Measurements from ENCODE around the gene TRPT1.

Gene TRPT1

GRCh38 chr11:64225608-64226506, at the start of gene TRPT1, which contains the start of gene NUDT22:
Gene TRPT1, minus strand, starts transcription at chr11:64226186. Its CDS starts 326 bp downstream, at chr11:64225860.
Gene NUDT22, plus strand, starts transcription at chr11:64226274. Its CDS starts 379 bp downstream, at chr11:64226653.
- peak within 1 kb of the TSS; percentile 85 for H3K4me3 Mint-ChIP-seq
- intact Hi-C loops (cut with micrococcal nuclease) = loop anchor here (1.0 kb wide), 1 partner anchor 14 kb away; no protein-coding TSS in a partner anchor
- no peaks in the 10 kb centered on the region for H3K27me3 Mint-ChIP-seq
- H3K4me1 Mint-ChIP-seq (ENCODE audit: low read depth) = peaks cover 61% of the 10 kb centered on the region
- peak within 1 kb of the TSS; percentile 92 for H3K27ac Mint-ChIP-seq
- H3K9me3 Mint-ChIP-seq = no peaks in the 10 kb centered on the region
- H3K36me3 Mint-ChIP-seq (ENCODE audit: low read depth) = peaks cover 62% of the 10 kb centered on the region

- H3K4me1 Mint-ChIP-seq (ENCODE audit: low read depth) = peaks cover 26% of the 10 kb centered on the region
- H3K9me3 Mint-ChIP-seq = no peaks in the 10 kb centered on the region
- intact Hi-C loops (cut with micrococcal nuclease) = no loop called here
- H3K27me3 Mint-ChIP-seq = no peaks in the 10 kb centered on the region
- H3K4me3 Mint-ChIP-seq = no peak overlapping the region
- H3K36me3 Mint-ChIP-seq (ENCODE audit: low read depth) = peaks cover 64% of the 10 kb centered on the region
- H3K27ac Mint-ChIP-seq = no peak overlapping the region
Observed at GRCh38 chr11:64275031-64275800, 49.2 kb upstream of the TRPT1 start.

GRCh38 chr11:64269540-64270220, 43.7 kb upstream of the TRPT1 start:
- peaks cover 53% of the 10 kb centered on the region for H3K4me1 Mint-ChIP-seq (ENCODE audit: low read depth)
- peak overlapping the region; percentile 98 for H3K4me3 Mint-ChIP-seq

GRCh38 chr11:64268893-64269539, 43.0 kb upstream of the TRPT1 start:
- H3K4me3 Mint-ChIP-seq = peak overlapping the region; percentile 98
- no peaks in the 10 kb centered on the region for H3K27me3 Mint-ChIP-seq
- intact Hi-C loops (cut with micrococcal nuclease) = loop anchor here (2.0 kb wide), 2 partner anchors 16 to 62 kb away; partner anchors contain the start of gene FERMT3
- H3K27ac Mint-ChIP-seq = peak overlapping the region; percentile 91
- peaks cover 75% of the 10 kb centered on the region for H3K36me3 Mint-ChIP-seq (ENCODE audit: low read depth)
- H3K9me3 Mint-ChIP-seq = no peaks in the 10 kb centered on the region
- H3K4me1 Mint-ChIP-seq (ENCODE audit: low read depth) = peaks cover 53% of the 10 kb centered on the region

More at GRCh38 chr11:64269540-64270220, 43.7 kb upstream of the TRPT1 start:
- H3K27me3 Mint-ChIP-seq = no peaks in the 10 kb centered on the region
- intact Hi-C loops (cut with micrococcal nuclease) = loop anchor here (1.0 to 2.0 kb wide), 5 partner anchors 16 to 63 kb away; partner anchors contain the start of genes ESRRA, FERMT3, FKBP2 and GPR137
- peaks cover 72% of the 10 kb centered on the region for H3K36me3 Mint-ChIP-seq (ENCODE audit: low read depth)
- peak overlapping the region; percentile 91 for H3K27ac Mint-ChIP-seq
- H3K9me3 Mint-ChIP-seq = no peaks in the 10 kb centered on the region

GRCh38 chr11:64268025-64268892, 42.3 kb upstream of the TRPT1 start:
- Mint-ChIP-seq H3K27me3 (no peaks in the 10 kb centered on the region), H3K9me3 (no peaks in the 10 kb centered on the region), H3K36me3 (ENCODE audit: low read depth) (peaks cover 77% of the 10 kb centered on the region), H3K27ac (peak overlapping the region; percentile 91), H3K4me3 (peak overlapping the region; percentile 98), H3K4me1 (ENCODE audit: low read depth) (peaks cover 53% of the 10 kb centered on the region)
- intact Hi-C loops (cut with micrococcal nuclease) = loop anchor here (2.0 kb wide), 2 partner anchors 15 to 61 kb away; partner anchors contain the start of gene FERMT3

- peak overlapping the region; percentile 98 for H3K4me3 Mint-ChIP-seq
- H3K27me3 Mint-ChIP-seq = no peaks in the 10 kb centered on the region
- H3K36me3 Mint-ChIP-seq (ENCODE audit: low read depth) = peaks cover 86% of the 10 kb centered on the region
- intact Hi-C loops (cut with micrococcal nuclease) = no loop called here
- H3K9me3 Mint-ChIP-seq = no peaks in the 10 kb centered on the region
- peak overlapping the region; percentile 91 for H3K27ac Mint-ChIP-seq
- H3K4me1 Mint-ChIP-seq (ENCODE audit: low read depth) = peaks cover 50% of the 10 kb centered on the region
Observed at GRCh38 chr11:64267207-64267945, 41.4 kb upstream of the TRPT1 start.

GRCh38 chr11:64266339-64266738, 40.4 kb upstream of the TRPT1 start:
- Mint-ChIP-seq H3K9me3 (no peaks in the 10 kb centered on the region), H3K36me3 (ENCODE audit: low read depth) (peaks cover 90% of the 10 kb centered on the region), H3K4me1 (ENCODE audit: low read depth) (peaks cover 42% of the 10 kb centered on the region), H3K27me3 (no peaks in the 10 kb centered on the region), H3K27ac (no peak overlapping the region), H3K4me3 (no peak overlapping the region)
- intact Hi-C loops (cut with micrococcal nuclease) = no loop called here

- intact Hi-C loops (cut with micrococcal nuclease) = no loop called here
Observed at GRCh38 chr11:64265176-64266160, 39.5 kb upstream of the TRPT1 start.

GRCh38 chr11:64264371-64264852, 38.4 kb upstream of the TRPT1 start:
- peaks cover 98% of the 10 kb centered on the region for H3K36me3 Mint-ChIP-seq (ENCODE audit: low read depth)
- no peak overlapping the region for H3K27ac Mint-ChIP-seq

More at GRCh38 chr11:64265176-64266160, 39.5 kb upstream of the TRPT1 start:
- no peaks in the 10 kb centered on the region for H3K27me3 Mint-ChIP-seq
- H3K27ac Mint-ChIP-seq = no peak overlapping the region
- H3K36me3 Mint-ChIP-seq (ENCODE audit: low read depth) = peaks cover 94% of the 10 kb centered on the region
- peaks cover 42% of the 10 kb centered on the region for H3K4me1 Mint-ChIP-seq (ENCODE audit: low read depth)
- H3K9me3 Mint-ChIP-seq = no peaks in the 10 kb centered on the region
- no peak overlapping the region for H3K4me3 Mint-ChIP-seq

GRCh38 chr11:64263947-64264317, 37.9 kb upstream of the TRPT1 start:
- intact Hi-C loops (cut with micrococcal nuclease) = no loop called here
- no peak overlapping the region for H3K4me3 Mint-ChIP-seq
- peaks cover 49% of the 10 kb centered on the region for H3K4me1 Mint-ChIP-seq (ENCODE audit: low read depth)
- no peaks in the 10 kb centered on the region for H3K9me3 Mint-ChIP-seq
- no peak overlapping the region for H3K27ac Mint-ChIP-seq
- no peaks in the 10 kb centered on the region for H3K27me3 Mint-ChIP-seq
- peaks cover 100% of the 10 kb centered on the region for H3K36me3 Mint-ChIP-seq (ENCODE audit: low read depth)

More at GRCh38 chr11:64264371-64264852, 38.4 kb upstream of the TRPT1 start:
- H3K4me1 Mint-ChIP-seq (ENCODE audit: low read depth) = peaks cover 48% of the 10 kb centered on the region
- intact Hi-C loops (cut with micrococcal nuclease) = no loop called here
- no peaks in the 10 kb centered on the region for H3K9me3 Mint-ChIP-seq
- no peaks in the 10 kb centered on the region for H3K27me3 Mint-ChIP-seq
- no peak overlapping the region for H3K4me3 Mint-ChIP-seq

Measured in dendritic cell treated with granulocyte-macrophage colony-stimulating factor and Interleukin-4, amounts not matched to agents 40 ng/mL and 50 ng/mL, for 4 days (primary cell).